Measurements from ENCODE around the gene TFEB.
A peak's percentile ranks its signal among the peaks of the same experiment; 100 is the strongest.
"Not testable (repeated sequence)": the region's sequence is repeated elsewhere in the genome, so short reads cannot be mapped to it uniquely, and the experiment has no call there.

Gene TFEB

GRCh38 chr6:41735427-41736185 lies at the start of gene TFEB:
Gene TFEB, minus strand, starts transcription at chr6:41735608. Its CDS starts 44,395 bp downstream, at chr6:41691213.
- peak; percentile 87 for DNase-seq (ENCODE audit: low spot score)

GRCh38 chr6:41784581-41785171 lies 49.3 kb upstream of the TFEB start:
- DNase-seq (ENCODE audit: low spot score) = no peak

GRCh38 chr6:41783106-41783780 lies 47.8 kb upstream of the TFEB start:
- DNase-seq (ENCODE audit: low spot score) = no peak

GRCh38 chr6:41781366-41781730 lies 45.9 kb upstream of the TFEB start:
- DNase-seq (ENCODE audit: low spot score) = no peak

- peak; percentile 31 for DNase-seq (ENCODE audit: low spot score)
Observed at GRCh38 chr6:41780551-41781365, 45.4 kb upstream of the TFEB start, which contains the start of gene PRICKLE4. Gene PRICKLE4, plus strand, starts transcription at chr6:41780782. Its CDS starts 2,692 bp downstream, at chr6:41783474.

- peak; percentile 94 for DNase-seq (ENCODE audit: low spot score)
Observed at GRCh38 chr6:41779788-41780550, 44.6 kb upstream of the TFEB start, which contains the start of gene FRS3. Gene FRS3, minus strand, starts transcription at chr6:41779900. Its CDS starts 2,913 bp downstream, at chr6:41776987.

- DNase-seq (ENCODE audit: low spot score) = no peak
Observed at GRCh38 chr6:41779336-41779735, 43.9 kb upstream of the TFEB start.

GRCh38 chr6:41778895-41779294 lies 43.5 kb upstream of the TFEB start:
- no peak for DNase-seq (ENCODE audit: low spot score)

GRCh38 chr6:41777551-41778285 lies 42.3 kb upstream of the TFEB start:
- no peak for DNase-seq (ENCODE audit: low spot score)

GRCh38 chr6:41775293-41775882 lies 40.0 kb upstream of the TFEB start:
- DNase-seq (ENCODE audit: low spot score) = no peak

GRCh38 chr6:41774841-41775240 lies 39.4 kb upstream of the TFEB start:
- no peak for DNase-seq (ENCODE audit: low spot score)

- DNase-seq (ENCODE audit: low spot score) = no peak
Observed at GRCh38 chr6:41771058-41771983, 35.9 kb upstream of the TFEB start.

- no peak for DNase-seq (ENCODE audit: low spot score)
Observed at GRCh38 chr6:41770381-41771057, 35.1 kb upstream of the TFEB start.

GRCh38 chr6:41769376-41769775 lies 34.0 kb upstream of the TFEB start:
- DNase-seq (ENCODE audit: low spot score) = no peak

- DNase-seq (ENCODE audit: low spot score) = no peak
Observed at GRCh38 chr6:41768545-41769308, 33.3 kb upstream of the TFEB start.

GRCh38 chr6:41767112-41767833 lies 31.9 kb upstream of the TFEB start:
- peak; percentile 41 for DNase-seq (ENCODE audit: low spot score)

- not testable (repeated sequence) for DNase-seq (ENCODE audit: low spot score)
Observed at GRCh38 chr6:41766043-41766664, 30.7 kb upstream of the TFEB start.
